HG02840 (cell line): ENCODE results near the gene TEX13B.

ENCODE experiments used
- ATAC-seq: cut with Tn5 transposase; IDR thresholded peaks from one replicate; pipeline ENCODE4 v1.9.1; 2021; ENCODE audit warnings: mild to moderate bottlenecking, moderate library complexity, moderate number of reproducible peaks; ENCODE audit not compliant: unreplicated experiment, low FRiP score

TEX13B gene

GRCh38 chrX:107940095-107940494 is 42.1 kb downstream of the TEX13B start:
- no peak for ATAC-seq

- ATAC-seq, result no peak
Observed at GRCh38 chrX:107936434-107936730, 45.8 kb downstream of the TEX13B start.

- no peak for ATAC-seq
Observed at GRCh38 chrX:107935664-107936433, 46.3 kb downstream of the TEX13B start.

DNA sequence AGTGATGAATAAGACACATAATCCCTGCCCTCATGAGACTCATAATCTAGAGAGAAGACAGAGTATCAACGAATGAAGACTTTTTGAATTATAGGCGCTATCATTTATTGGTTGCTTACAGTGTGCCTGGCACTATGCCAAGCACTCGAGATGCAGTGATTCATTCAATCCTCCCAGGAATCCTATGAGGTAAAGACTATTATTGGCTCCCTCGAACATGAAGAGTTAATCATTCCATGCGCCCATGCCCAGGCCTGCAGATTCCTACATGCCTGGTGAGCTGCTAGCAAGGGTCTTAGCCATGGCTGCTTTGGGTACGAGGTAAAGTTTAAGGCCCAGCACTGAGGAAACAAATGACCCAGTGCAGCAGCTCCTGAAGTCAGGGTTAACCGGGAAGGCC is 47.0 kb downstream of the TEX13B start:
- ATAC-seq, result no peak

GRCh38 chrX:107934262-107934661 is 47.9 kb downstream of the TEX13B start:
- ATAC-seq, result no peak
